M059J (cell line): ENCODE data around the gene OMP. TPM values are rescaled to one million over a fixed set of nuclear protein-coding genes. Genes with fewer than 3 reads are reported as not detected.

Source experiments
- total RNA-seq: library from RNA; depleted of rRNA; stranded (reverse); fragments of >200 nt; shearing (Covaris generic); gene quantifications from 2 replicates; pipeline ENCODE4 v1.2.3, GENCODE V29; 2014; rRNA removed

Gene OMP
- total RNA-seq, 1 experiment from 2014 or later, result not detected

Other genes starting within 250 kb of the OMP start
- gene ACER3, start 241.9 kb upstream of the OMP start, total RNA-seq, result 21.4 and 37.0 TPM in 2 replicates
- not detected in 2 replicates for gene B3GNT6, start 68.4 kb upstream of the OMP start, total RNA-seq
- 13.1 and 17.2 TPM in 2 replicates for gene CAPN5, start 35.9 kb upstream of the OMP start, total RNA-seq
- gene MYO7A, start 25.4 kb downstream of the OMP start, total RNA-seq, result not detected in 2 replicates
- not detected in 2 replicates for gene GDPD4, start 198.8 kb downstream of the OMP start, total RNA-seq